NCI-H748 treated with DMSO at 0.1 percent for 48 hours (cell line): ENCODE measurements around the gene IGSF10.

Experiments
- DNase-seq: peaks from one replicate; lab custom pipeline; 2025; lab: John Stamatoyannopoulos, UW

Gene IGSF10

DNA sequence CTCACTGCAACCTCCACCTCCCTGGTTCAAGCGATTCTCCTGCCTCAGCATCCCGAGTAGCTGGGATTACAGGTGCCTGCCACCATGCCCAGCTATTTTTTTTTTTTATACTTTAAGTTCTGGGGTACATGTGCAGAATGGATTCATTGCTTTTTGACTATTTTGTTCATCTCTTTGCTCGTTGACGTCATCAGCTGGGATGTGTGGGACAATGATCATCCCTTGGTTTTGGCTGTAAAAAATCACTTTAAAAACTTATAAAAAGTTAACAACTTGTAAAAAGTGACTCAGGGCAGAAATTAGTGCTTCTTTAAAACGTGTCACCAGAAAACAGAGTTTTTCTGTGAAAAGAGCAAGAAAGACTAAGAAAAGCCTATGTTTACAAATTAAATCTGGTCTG is 37.8 kb downstream of the IGSF10 start:
- no peak for DNase-seq

DNA sequence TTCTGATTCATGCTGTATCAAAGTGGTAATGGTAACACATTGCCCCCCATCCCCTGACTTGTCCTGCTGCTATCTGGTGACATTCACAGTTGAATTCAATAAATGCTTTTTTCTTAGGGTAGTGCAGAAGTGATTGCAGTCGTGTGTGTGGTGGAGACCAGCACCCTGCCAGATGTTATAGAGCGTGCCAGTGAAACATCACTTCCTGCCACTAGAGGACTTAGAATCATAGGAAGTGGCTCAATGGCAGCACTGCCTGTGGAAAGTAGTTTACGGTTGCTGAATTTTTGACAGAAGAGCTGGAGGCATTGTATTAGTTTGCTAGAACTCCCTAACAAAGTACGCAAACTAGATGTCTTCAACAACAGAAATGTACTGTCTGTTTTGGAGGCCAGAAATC is 38.9 kb downstream of the IGSF10 start:
- no peak for DNase-seq

GRCh38 chr3:151419806-151420205 is 41.1 kb downstream of the IGSF10 start:
- DNase-seq = no peak

- no peak for DNase-seq
Measured at GRCh38 chr3:151415289-151415688, 45.6 kb downstream of the IGSF10 start.

DNA sequence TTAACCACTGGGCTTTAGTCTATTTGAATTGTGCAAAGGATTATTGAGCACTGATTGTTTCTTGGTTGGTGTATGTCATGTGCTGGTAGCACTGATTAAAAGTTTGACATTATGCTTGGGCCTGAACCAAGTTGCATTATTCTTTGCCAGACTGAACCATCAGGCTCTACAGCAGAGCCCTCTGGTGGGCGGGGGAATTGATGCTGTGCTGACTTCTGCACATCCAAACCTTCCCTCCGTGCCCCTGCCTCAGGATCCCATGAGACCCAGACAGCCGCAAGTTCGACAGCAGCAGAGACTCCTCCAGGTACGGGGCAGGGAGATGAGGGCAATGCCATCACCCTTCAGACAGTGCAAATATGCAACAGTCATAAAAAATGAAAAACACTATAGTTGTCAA is 47.9 kb downstream of the IGSF10 start:
- no peak for DNase-seq
